ENCODE measurements around the gene TRABD.

DNA sequence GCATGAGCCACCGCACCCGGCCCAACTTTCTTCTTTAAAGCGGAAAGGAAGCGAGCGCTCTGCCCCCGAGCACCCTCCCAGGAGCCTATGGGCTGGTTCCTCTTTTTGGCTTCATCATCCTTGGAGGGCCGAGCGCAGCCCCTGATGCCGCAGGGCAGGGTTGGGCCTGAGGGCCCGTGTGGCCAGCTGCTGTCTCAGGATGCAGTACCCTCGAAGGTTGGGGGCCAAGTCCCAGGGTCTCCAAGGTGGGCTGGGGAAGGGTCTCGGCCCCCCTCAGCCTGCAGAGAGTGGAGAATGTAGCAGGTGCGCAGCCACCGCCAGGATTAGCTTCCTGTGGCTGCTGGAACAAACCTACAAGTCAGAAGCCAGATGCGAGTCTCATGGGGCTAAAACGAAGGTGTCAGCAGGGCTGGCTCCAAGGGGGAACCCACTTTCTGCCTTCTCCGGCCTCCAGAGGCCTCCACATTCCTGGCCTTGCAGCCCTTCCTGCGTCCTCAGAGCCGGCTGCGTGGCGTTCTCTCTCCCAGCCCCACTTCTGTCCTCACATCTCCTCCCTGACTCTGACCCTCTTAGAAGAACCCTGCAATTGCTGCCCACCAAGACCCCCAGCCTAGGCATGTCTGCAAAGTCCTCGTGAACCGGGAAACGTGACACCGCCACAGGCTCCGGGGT, 12.3 kb upstream of the TRABD start:
- TF ChIP-seq EP300 (IDR thresholded peaks at IDR 0.05), result no peak
- TF ChIP-seq, protein P1, sequence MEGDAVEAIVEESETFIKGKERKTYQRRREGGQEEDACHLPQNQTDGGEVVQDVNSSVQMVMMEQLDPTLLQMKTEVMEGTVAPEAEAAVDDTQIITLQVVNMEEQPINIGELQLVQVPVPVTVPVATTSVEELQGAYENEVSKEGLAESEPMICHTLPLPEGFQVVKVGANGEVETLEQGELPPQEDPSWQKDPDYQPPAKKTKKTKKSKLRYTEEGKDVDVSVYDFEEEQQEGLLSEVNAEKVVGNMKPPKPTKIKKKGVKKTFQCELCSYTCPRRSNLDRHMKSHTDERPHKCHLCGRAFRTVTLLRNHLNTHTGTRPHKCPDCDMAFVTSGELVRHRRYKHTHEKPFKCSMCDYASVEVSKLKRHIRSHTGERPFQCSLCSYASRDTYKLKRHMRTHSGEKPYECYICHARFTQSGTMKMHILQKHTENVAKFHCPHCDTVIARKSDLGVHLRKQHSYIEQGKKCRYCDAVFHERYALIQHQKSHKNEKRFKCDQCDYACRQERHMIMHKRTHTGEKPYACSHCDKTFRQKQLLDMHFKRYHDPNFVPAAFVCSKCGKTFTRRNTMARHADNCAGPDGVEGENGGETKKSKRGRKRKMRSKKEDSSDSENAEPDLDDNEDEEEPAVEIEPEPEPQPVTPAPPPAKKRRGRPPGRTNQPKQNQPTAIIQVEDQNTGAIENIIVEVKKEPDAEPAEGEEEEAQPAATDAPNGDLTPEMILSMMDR (IDR thresholded peaks at IDR 0.05), result no peak
- TF ChIP-seq POLR2A (IDR thresholded peaks at IDR 0.05), result no peak
- no peak for TF ChIP-seq POLR2AphosphoS5 (IDR thresholded peaks at IDR 0.05)
